IPS-20b (cell line): ENCODE results near the gene HS2ST1.

ENCODE experiments used
- H3K27ac ChIP-seq: one replicate; pipeline ENCODE4 v1.5.1; 2013; ENCODE audit warnings: low read length
- H3K27me3 ChIP-seq: 2 replicates; pipeline ENCODE4 v1.6.1; 2013; ENCODE audit warnings: mild to moderate bottlenecking, low read length, inconsistent platforms; ENCODE audit not compliant: insufficient read depth
- H3K36me3 ChIP-seq: 2 replicates; pipeline ENCODE4 v1.6.1; 2013; ENCODE audit warnings: low read depth, mild to moderate bottlenecking, inconsistent platforms, low read length, moderate library complexity; ENCODE audit not compliant: insufficient read depth
- H3K4me1 ChIP-seq: 2 replicates; pipeline ENCODE4 v1.6.1; 2013; ENCODE audit warnings: mild to moderate bottlenecking, control low read depth, inconsistent platforms, low read length, moderate library complexity; ENCODE audit not compliant: insufficient read depth
- H3K4me3 ChIP-seq: 2 replicates; pipeline ENCODE4 v1.5.1; 2013; ENCODE audit warnings: mild to moderate bottlenecking, low read length, inconsistent platforms
- H3K9ac ChIP-seq: 2 replicates; pipeline ENCODE4 v1.6.1; 2013; ENCODE audit warnings: low read depth, mild to moderate bottlenecking, inconsistent platforms, low read length, moderate library complexity
- H3K9me3 ChIP-seq: 2 replicates; pipeline ENCODE4 v1.6.1; 2013; ENCODE audit warnings: mild to moderate bottlenecking, low read depth, low read length, inconsistent platforms; ENCODE audit not compliant: insufficient read depth

Gene HS2ST1

GRCh38 chr1:87132284-87132870 is 217.9 kb downstream of the HS2ST1 start:
- peaks cover 28% of the 10 kb centered on the region for H3K27me3 ChIP-seq
- no peak overlapping the region for H3K27ac ChIP-seq
- H3K36me3 ChIP-seq = no peaks in the 10 kb centered on the region
- 0 out of 2 replicates have a peak, but pooled peaks cover 4% of the 10 kb centered on the region for H3K4me1 ChIP-seq
- H3K4me3 ChIP-seq = peak overlapping the region; percentile 78
- no peaks in the 10 kb centered on the region for H3K9me3 ChIP-seq
- peak overlapping the region; percentile 79; the same call in 1 of the 2 replicates for H3K9ac ChIP-seq

- H3K9me3 ChIP-seq = no peaks in the 10 kb centered on the region
- no peak overlapping the region for H3K27ac ChIP-seq
- H3K4me3 ChIP-seq = no peak overlapping the region
- H3K36me3 ChIP-seq = no peaks in the 10 kb centered on the region
- peaks cover 28% of the 10 kb centered on the region for H3K27me3 ChIP-seq
- no peak overlapping the region for H3K9ac ChIP-seq
- 0 out of 2 replicates have a peak, but pooled peaks cover 4% of the 10 kb centered on the region for H3K4me1 ChIP-seq
These were observed 219.6 kb downstream of the HS2ST1 start for GRCh38 chr1:87134061-87134460.

GRCh38 chr1:87134625-87135328 is 220.3 kb downstream of the HS2ST1 start:
- no peaks in the 10 kb centered on the region for H3K36me3 ChIP-seq
- H3K4me1 ChIP-seq = 0 out of 2 replicates have a peak, but pooled peaks cover 4% of the 10 kb centered on the region
- no peak overlapping the region for H3K9ac ChIP-seq
- peaks cover 28% of the 10 kb centered on the region for H3K27me3 ChIP-seq
- H3K27ac ChIP-seq = no peak overlapping the region
- H3K4me3 ChIP-seq = no peak overlapping the region
- no peaks in the 10 kb centered on the region for H3K9me3 ChIP-seq

- H3K4me1 ChIP-seq = 0 out of 2 replicates have a peak, but pooled peaks cover 4% of the 10 kb centered on the region
- H3K27me3 ChIP-seq = peaks cover 28% of the 10 kb centered on the region
- H3K9me3 ChIP-seq = no peaks in the 10 kb centered on the region
- H3K9ac ChIP-seq = no peak overlapping the region
- no peak overlapping the region for H3K4me3 ChIP-seq
- no peak overlapping the region for H3K27ac ChIP-seq
- H3K36me3 ChIP-seq = no peaks in the 10 kb centered on the region
These were observed 220.9 kb downstream of the HS2ST1 start for GRCh38 chr1:87135329-87135712.

GRCh38 chr1:87136607-87137341 is 222.3 kb downstream of the HS2ST1 start:
- Histone ChIP-seq H3K4me3 (no peak overlapping the region), H3K9ac (no peak overlapping the region), H3K4me1 (0 out of 2 replicates have a peak, but pooled peaks cover 4% of the 10 kb centered on the region), H3K36me3 (no peaks in the 10 kb centered on the region), H3K9me3 (no peaks in the 10 kb centered on the region), H3K27me3 (peaks cover 23% of the 10 kb centered on the region), H3K27ac (no peak overlapping the region)

GRCh38 chr1:87137342-87137739 is 222.9 kb downstream of the HS2ST1 start:
- H3K4me1 ChIP-seq = 0 out of 2 replicates have a peak, but pooled peaks cover 4% of the 10 kb centered on the region
- H3K9me3 ChIP-seq = no peaks in the 10 kb centered on the region
- H3K9ac ChIP-seq = no peak overlapping the region
- no peaks in the 10 kb centered on the region for H3K36me3 ChIP-seq
- H3K27ac ChIP-seq = no peak overlapping the region
- H3K27me3 ChIP-seq = peaks cover 17% of the 10 kb centered on the region
- no peak overlapping the region for H3K4me3 ChIP-seq

GRCh38 chr1:87140831-87141540 is 226.6 kb downstream of the HS2ST1 start:
- Histone ChIP-seq H3K4me3 (no peak overlapping the region), H3K9me3 (no peaks in the 10 kb centered on the region), H3K4me1 (no peaks in the 10 kb centered on the region), H3K36me3 (no peaks in the 10 kb centered on the region), H3K9ac (no peak overlapping the region), H3K27ac (no peak overlapping the region), H3K27me3 (no peaks in the 10 kb centered on the region)

- H3K36me3 ChIP-seq = no peaks in the 10 kb centered on the region
- no peak overlapping the region for H3K4me3 ChIP-seq
- no peaks in the 10 kb centered on the region for H3K4me1 ChIP-seq
- no peaks in the 10 kb centered on the region; the same call in 1 of the 2 replicates for H3K27me3 ChIP-seq
- H3K9ac ChIP-seq = no peak overlapping the region
- no peak overlapping the region for H3K27ac ChIP-seq
- H3K9me3 ChIP-seq = no peaks in the 10 kb centered on the region
These were observed 227.1 kb downstream of the HS2ST1 start for GRCh38 chr1:87141556-87141955.

- no peak overlapping the region for H3K9ac ChIP-seq
- H3K9me3 ChIP-seq = no peaks in the 10 kb centered on the region
- peaks cover 1% of the 10 kb centered on the region for H3K4me1 ChIP-seq
- H3K27ac ChIP-seq = no peak overlapping the region
- H3K36me3 ChIP-seq = no peaks in the 10 kb centered on the region
- no peak overlapping the region for H3K4me3 ChIP-seq
- peaks cover 13% of the 10 kb centered on the region for H3K27me3 ChIP-seq
These were observed 229.1 kb downstream of the HS2ST1 start for GRCh38 chr1:87143413-87144135.

- H3K9me3 ChIP-seq = no peaks in the 10 kb centered on the region
- H3K9ac ChIP-seq = no peak overlapping the region
- peaks cover 17% of the 10 kb centered on the region for H3K27me3 ChIP-seq
- H3K4me1 ChIP-seq = peaks cover 10% of the 10 kb centered on the region
- no peak overlapping the region for H3K4me3 ChIP-seq
- H3K27ac ChIP-seq = no peak overlapping the region
- no peaks in the 10 kb centered on the region for H3K36me3 ChIP-seq
These were observed 230.0 kb downstream of the HS2ST1 start for GRCh38 chr1:87144316-87144895.
